HepG2 (cell line): ENCODE results near the gene DSCAML1. TPM values are rescaled to one million over a fixed set of nuclear protein-coding genes. Genes with fewer than 3 reads are reported as not detected.

ENCODE experiments used
- ATAC-seq: fragments of 200-7000 bp; cut with Tn5 transposase; 3 replicates; pipeline ENCODE4 v1.9.1; 2020; ENCODE audit warnings: mild to moderate bottlenecking, moderate library complexity
- BruUV-seq: library from RNA; stranded (reverse); fragments of 400-500 nt; replicated peaks from 2 replicates; lab custom pipeline; 2021; lab: Mats Ljungman, UMichigan
- CTCF ChIA-PET: fragments of 300-600 bp; formaldehyde crosslinking; extraction: SDS; loops from one replicate; lab custom pipeline; 2021; ENCODE audit warnings: low total read pairs, inconsistent platforms, low intra/inter-chr PET ratio; lab: Yijun Ruan, JAX
- POLR2A ChIA-PET: fragments of 350-600 bp; sonication (Branson Sonifier 250); formaldehyde crosslinking; loops from one replicate; lab custom pipeline; 2020; ENCODE audit warnings: antibody characterized with exemption, inconsistent platforms; lab: Yijun Ruan, JAX
- DNase-seq: peaks from one replicate; pipeline ENCODE4 v3.0.0-alpha.2; 2015; ENCODE audit warnings: low spot score
- FAIRE-seq: peaks from 3 replicates; lab custom pipeline; 2011; peaks lifted over from hg19 to GRCh38; lab: Jason Lieb, UNC
- H2AFZ ChIP-seq: one replicate; pipeline ENCODE4 v1.6.1; 2011; ENCODE audit warnings: low read length, inconsistent platforms
- H3K27ac ChIP-seq: fragments of 300-600 bp; 3 replicates; pipeline ENCODE4 v1.8.0; 2011; ENCODE audit warnings: mixed run types, mild to moderate bottlenecking, mixed read lengths, low read length, inconsistent platforms; ENCODE audit not compliant: insufficient read depth; ENCODE audit errors: extremely low read length
- H3K27me3 ChIP-seq, 2 experiments: fragments of 200-600 bp in 1 of 2; 2 replicates in 1 of 2; 3 replicates in 1 of 2; pipeline versions ENCODE4 v1.6.0 to v1.8.0; 2011; ENCODE audit warnings: low read length in 2 of 2, mild to moderate bottlenecking in 2 of 2, moderate library complexity in 2 of 2, inconsistent platforms in 1 of 2; ENCODE audit not compliant: insufficient read depth in 2 of 2, control insufficient read depth in 1 of 2
- H3K36me3 ChIP-seq, 2 experiments: fragments of 200-600 bp in 1 of 2; replicated peaks in 1 of 2; 2 replicates in 1 of 2; 3 replicates in 1 of 2; pipeline versions ENCODE4 v1.5.1 to v1.8.0; 2011; ENCODE audit warnings: low read length in 2 of 2, inconsistent platforms in 1 of 2; ENCODE audit not compliant: insufficient read depth in 2 of 2, control insufficient read depth in 1 of 2
- H3K4me1 ChIP-seq: 2 replicates; pipeline ENCODE4 v1.5.1; 2012; ENCODE audit warnings: low read length, inconsistent platforms; ENCODE audit not compliant: insufficient read depth
- H3K4me2 ChIP-seq: 2 replicates; pipeline ENCODE4 v1.6.0; 2011; ENCODE audit warnings: low read depth, low read length, inconsistent platforms
- H3K4me3 ChIP-seq, 3 experiments: fragments of 200-600 bp in 1 of 3; sonication (generic), shearing (Covaris generic) in 1 of 3; replicated peaks in 1 of 3; 2 replicates each; pipeline ENCODE4 v1.5.1; 2011 to 2016; ENCODE audit warnings: low read length in 3 of 3, inconsistent platforms in 2 of 3, low read depth in 2 of 3, mild to moderate bottlenecking in 2 of 3, control low read depth in 1 of 3, mixed read lengths in 1 of 3; ENCODE audit not compliant: insufficient read depth in 1 of 3
- H3K79me2 ChIP-seq: one replicate; pipeline ENCODE4 v1.6.1; 2011; ENCODE audit warnings: low read length, inconsistent platforms; ENCODE audit not compliant: insufficient read depth
- H3K9ac ChIP-seq: 2 replicates; pipeline ENCODE4 v1.6.0; 2011; ENCODE audit warnings: mild to moderate bottlenecking, low read depth, low read length, inconsistent platforms; ENCODE audit not compliant: insufficient read depth
- H3K9me3 ChIP-seq: 2 replicates; pipeline ENCODE4 v1.5.1; 2012; ENCODE audit warnings: mild to moderate bottlenecking, low read length
- H4K20me1 ChIP-seq: 2 replicates; pipeline ENCODE4 v1.6.0; 2011; ENCODE audit warnings: inconsistent platforms, mild to moderate bottlenecking, low read length, moderate library complexity; ENCODE audit not compliant: insufficient read depth
- AHR ChIP-seq: IDR thresholded peaks from 2 replicates; pipeline ENCODE4 v1.6.1; 2018; ENCODE audit warnings: missing genetic modification reagents, missing compliant biosample characterization
- CC2D1A ChIP-seq: sonication (generic); formaldehyde crosslinking; IDR thresholded peaks from 2 replicates; pipeline ENCODE4 v1.8.1; 2023; ENCODE audit warnings: mild to moderate bottlenecking, missing genetic modification reagents
- EP300 ChIP-seq, 3 experiments: sonication (generic) in 1 of 3; formaldehyde crosslinking in 1 of 3; IDR thresholded peaks; 2 replicates each; pipeline versions ENCODE4 v1.5.1 to v1.6.1; 2011 to 2020; ENCODE audit warnings: low read depth in 2 of 3, low read length in 2 of 3, borderline replicate concordance in 1 of 3, improper control_type of control experiment in 1 of 3, mild to moderate bottlenecking in 1 of 3, missing genetic modification reagents in 1 of 3, moderate library complexity in 1 of 3
- FOXA3 ChIP-seq: IDR thresholded peaks from 2 replicates; pipeline ENCODE4 v1.6.1; 2016; ENCODE audit warnings: missing genetic modification reagents, missing compliant biosample characterization
- GATAD2A ChIP-seq: IDR thresholded peaks from 2 replicates; pipeline ENCODE4 v1.6.1; 2016
- HOXD1 ChIP-seq: sonication (generic); formaldehyde crosslinking; IDR thresholded peaks from 2 replicates; pipeline ENCODE4 v1.5.0; 2020; ENCODE audit warnings: missing genetic modification reagents
- JDP2 ChIP-seq: sonication (generic); formaldehyde crosslinking; IDR thresholded peaks from 2 replicates; pipeline ENCODE4 v1.8.1; 2022; ENCODE audit warnings: missing genetic modification reagents, borderline replicate concordance
- RELA ChIP-seq: sonication (generic); formaldehyde crosslinking; IDR thresholded peaks from 2 replicates; pipeline ENCODE4 v1.4.0; 2020; ENCODE audit warnings: missing genetic modification reagents
- REPIN1 ChIP-seq: sonication (generic); formaldehyde crosslinking; IDR thresholded peaks from 2 replicates; pipeline ENCODE4 v1.8.0; 2022; ENCODE audit warnings: missing genetic modification reagents, low read depth, mild to moderate bottlenecking, borderline replicate concordance
- SALL1 ChIP-seq: sonication (generic); formaldehyde crosslinking; IDR thresholded peaks from 2 replicates; pipeline ENCODE4 v1.8.0; 2022; ENCODE audit warnings: mild to moderate bottlenecking, missing genetic modification reagents
- SKI ChIP-seq: fragments of 450-650 bp; IDR thresholded peaks from one replicate; pipeline ENCODE4 v1.6.1; 2018; ENCODE audit warnings: mild to moderate bottlenecking; ENCODE audit not compliant: partially characterized antibody
- SOX13 ChIP-seq, 3 experiments: fragments of 450-650 bp in 1 of 3; sonication (generic) in 1 of 3; formaldehyde crosslinking in 1 of 3; IDR thresholded peaks in 2 of 3; conservative IDR thresholded peaks in 1 of 3; 2 replicates each; pipeline versions ENCODE4 v1.5.0 to v1.6.1; 2016 to 2020; ENCODE audit warnings: antibody characterized with exemption in 1 of 3, mild to moderate bottlenecking in 1 of 3, missing compliant biosample characterization in 1 of 3, missing genetic modification reagents in 1 of 3, moderate library complexity in 1 of 3
- SP2 ChIP-seq: sonication (generic); formaldehyde crosslinking; IDR thresholded peaks from 2 replicates; pipeline ENCODE4 v1.5.1; 2020; ENCODE audit warnings: mild to moderate bottlenecking, missing genetic modification reagents
- ZNF451 ChIP-seq: sonication (generic); formaldehyde crosslinking; IDR thresholded peaks from 2 replicates; pipeline ENCODE4 v1.5.0; 2020; ENCODE audit warnings: mild to moderate bottlenecking, missing genetic modification reagents
- ZNF577 ChIP-seq: sonication (generic); formaldehyde crosslinking; IDR thresholded peaks from 2 replicates; pipeline ENCODE4 v1.4.0; 2020; ENCODE audit warnings: mild to moderate bottlenecking, low read depth, missing genetic modification reagents, borderline replicate concordance
- ZNF589 ChIP-seq: sonication (generic); formaldehyde crosslinking; conservative IDR thresholded peaks from 2 replicates; pipeline ENCODE4 v1.8.0; 2022; ENCODE audit warnings: mild to moderate bottlenecking, moderate library complexity, missing genetic modification reagents
- WGBS: methylation state at CpG from one replicate; pipeline ENCODE4 v1.1.6; 2017; ENCODE audit warnings: low lambda C conversion rate; 5-methylcytosine and 5-hydroxymethylcytosine counted together
- in situ Hi-C: cut with HindIII; loops from 2 replicates; pipeline ENCODE4 v1.10.0; 2017; ENCODE audit warnings: low pct_unique_long_range_greater_than_20kb; ENCODE audit not compliant: extremely low pct_ligation_motif_present
- intact Hi-C: fragments of 100-400 bp; cut with micrococcal nuclease; formaldehyde crosslinking; loops from one replicate; pipeline ENCODE4 v1.10.0; 2022; ENCODE audit not compliant: unreplicated experiment
- polyA plus RNA-seq, 8 experiments: library from polyadenylated mRNA; depleted of rRNA in 3 of 8; stranded (reverse) in 7 of 8; unstranded in 1 of 8; fragments of >200 nt; fragmentation: Illumina TruSeq in 4 of 8; extraction: Trizol in 4 of 8; gene quantifications; 2 replicates each; pipeline versions ENCODE4 v1.2.1 to v1.2.3, GENCODE V29; 2011 to 2016; ENCODE audit warnings: low read depth in 4 of 8, missing spikeins in 1 of 8, mixed read lengths in 1 of 8; ENCODE audit not compliant: insufficient read depth in 1 of 8
- total RNA-seq, 5 experiments: library from RNA; depleted of rRNA; stranded (reverse); fragments of >200 nt; fragmentation: Illumina TruSeq; extraction: Trizol; gene quantifications; 2 replicates each; pipeline ENCODE4 v1.2.3, GENCODE V29; 2016; ENCODE audit warnings: low read depth in 1 of 5

The DSCAML1 gene
- total and polyA plus RNA-seq, 2 of the 13 experiments (the other 11 are each of a cell fraction or from before 2014, with no cell fraction given): 0.29 to 0.40 TPM

GRCh38 chr11:117649296-117650055 lies 147.5 kb downstream of the DSCAML1 start:
- H3K27ac ChIP-seq: no peak overlapping the region
- POLR2A ChIA-PET: no interaction called here
- CTCF ChIA-PET: no interaction called here
- peaks cover 0 to 5% of the 10 kb centered on the region in 2 experiments; a peak in 4 of 5 replicates for H3K27me3 ChIP-seq
- 37% methylated on average over 10 of the region's 12 CpGs for WGBS
- DNase-seq (no peak), FAIRE-seq (no peak), ATAC-seq (no peak)
- H3K36me3 ChIP-seq: no peaks in the 10 kb centered on the region
- no peaks in the 10 kb centered on the region; the same call in 1 of the 2 replicates for H4K20me1 ChIP-seq
- intact Hi-C loops: no loop called here
- in situ Hi-C loops: no loop called here
- no peaks in the 10 kb centered on the region for H3K9me3 ChIP-seq
- H3K4me3 ChIP-seq: no peak overlapping the region
- no peaks in the 10 kb centered on the region for H3K4me1 ChIP-seq
- no peak overlapping the region for H3K9ac ChIP-seq
- TF ChIP-seq ZNF589 (CRISPR knock-in tag): no peak
- no peak for TF ChIP-seq SKI
- no peak for TF ChIP-seq CC2D1A
- TF ChIP-seq HOXD1 (CRISPR knock-in tag): no peak
- no peak for TF ChIP-seq EP300 (IDR thresholded peaks at IDR 0.05; ENCODE audit: low read depth in 2 of 2, low read length in 2 of 2)
- TF ChIP-seq EP300 (CRISPR knock-in tag; IDR thresholded peaks at IDR 0.05; ENCODE audit: borderline replicate concordance): no peak
- no TSS peak for BruUV-seq
- H2AFZ ChIP-seq: no peak overlapping the region
- H3K79me2 ChIP-seq: no peaks in the 10 kb centered on the region
- no peak overlapping the region for H3K4me2 ChIP-seq

- intact Hi-C loops (no loop called here), in situ Hi-C loops (no loop called here)
- Histone ChIP-seq H3K4me3 (no peak overlapping the region), H3K9ac (no peak overlapping the region), H3K9me3 (no peaks in the 10 kb centered on the region), H3K4me1 (no peaks in the 10 kb centered on the region), H3K36me3 (no peaks in the 10 kb centered on the region), H4K20me1 (no peaks in the 10 kb centered on the region), H2AFZ (no peak overlapping the region), H3K27ac (no peak overlapping the region), H3K4me2 (no peak overlapping the region), H3K79me2 (no peaks in the 10 kb centered on the region), H3K27me3 (peaks cover 1 to 17% of the 10 kb centered on the region in 2 experiments)
- no TSS peak for BruUV-seq
- POLR2A ChIA-PET: no interaction called here
- FAIRE-seq (no peak), DNase-seq (no peak), ATAC-seq (no peak)
- 87% methylated on average over 4 of the region's 8 CpGs for WGBS
- CTCF ChIA-PET: no interaction called here
- no peak for TF ChIP-seq ZNF577 (CRISPR knock-in tag)
- TF ChIP-seq SOX13 (IDR thresholded peaks at IDR 0.05): no peak
- no peak for TF ChIP-seq SOX13 (CRISPR knock-in tag; conservative IDR thresholded peaks at IDR 0.05 in 1 of 2, IDR thresholded peaks at IDR 0.05 in 1 of 2)
- no peak for TF ChIP-seq AHR (CRISPR knock-in tag)
- TF ChIP-seq ZNF451 (CRISPR knock-in tag): no peak
- no peak for TF ChIP-seq FOXA3 (CRISPR knock-in tag)
- no peak for TF ChIP-seq SALL1 (CRISPR knock-in tag)
- TF ChIP-seq GATAD2A (CRISPR knock-in tag): no peak
- no peak for TF ChIP-seq SP2
- no peak for TF ChIP-seq JDP2
- no peak for TF ChIP-seq RELA (CRISPR knock-in tag)
- no peak for TF ChIP-seq REPIN1 (CRISPR knock-in tag)
These were observed 149.1 kb downstream of the DSCAML1 start for GRCh38 chr11:117647872-117648271.
